Stimulated activated naive CD8-positive, alpha-beta T cell treated with anti-CD3 and anti-CD28 coated beads, Interleukin-15, amount 100 ng/mL, for 72 hours (primary cell): ENCODE data around the gene DSE.

Experiments
- ATAC-seq: fragments of 150-1000 bp; cut with Tn5 transposase; 2 replicates; pipeline ENCODE4 v1.10.0; 2021; ENCODE audit warnings: mild to moderate bottlenecking, moderate library complexity
- DNase-seq, 2 donors: peaks; one replicate each; pipeline ENCODE4 v3.0.0; 2021 to 2022
- H3K27ac Mint-ChIP-seq, 2 donors: one replicate each; pipeline ENCODE4 v1.8.0; 2022; ENCODE audit warnings: mild to moderate bottlenecking in 2 of 2, mixed read lengths in 2 of 2, moderate library complexity in 2 of 2
- H3K27me3 Mint-ChIP-seq: one replicate; pipeline ENCODE4 v1.8.0; 2022; ENCODE audit warnings: mixed read lengths
- H3K4me1 Mint-ChIP-seq: one replicate; pipeline ENCODE4 v1.8.0; 2022; ENCODE audit warnings: mild to moderate bottlenecking, mixed read lengths
- H3K4me3 Mint-ChIP-seq, 2 donors: one replicate each; pipeline ENCODE4 v1.8.0; 2022; ENCODE audit warnings: mild to moderate bottlenecking in 2 of 2, mixed read lengths in 2 of 2, moderate library complexity in 1 of 2
- H3K9me3 Mint-ChIP-seq, 2 donors: one replicate each; pipeline ENCODE4 v1.8.0; 2022; ENCODE audit warnings: mixed read lengths in 2 of 2

Gene DSE

GRCh38 chr6:116392132-116393013 lies 21.6 kb downstream of the DSE start:
- DNase-seq, result no peak
- Mint-ChIP-seq H3K4me3 (no peak overlapping the region), H3K9me3 (no peaks in the 10 kb centered on the region), H3K27me3 (no peaks in the 10 kb centered on the region), H3K4me1 (peaks cover 16% of the 10 kb centered on the region), H3K27ac (no peak overlapping the region)
- ATAC-seq, result peak; percentile 39

- no peak for ATAC-seq
- H3K4me3 Mint-ChIP-seq, result no peak overlapping the region
- H3K27me3 Mint-ChIP-seq, result no peaks in the 10 kb centered on the region
- peaks cover 11% of the 10 kb centered on the region for H3K4me1 Mint-ChIP-seq
- H3K27ac Mint-ChIP-seq, result no peak overlapping the region
- no peak for DNase-seq
- no peaks in the 10 kb centered on the region for H3K9me3 Mint-ChIP-seq
Measured at GRCh38 chr6:116393430-116393829, 22.7 kb downstream of the DSE start.

GRCh38 chr6:116395647-116396046 lies 24.9 kb downstream of the DSE start:
- H3K27me3 Mint-ChIP-seq, result no peaks in the 10 kb centered on the region
- DNase-seq (no peak), ATAC-seq (no peak)
- H3K4me1 Mint-ChIP-seq, result peaks cover 11% of the 10 kb centered on the region
- H3K4me3 Mint-ChIP-seq, result no peak overlapping the region
- H3K27ac Mint-ChIP-seq, result no peak overlapping the region
- H3K9me3 Mint-ChIP-seq, result no peaks in the 10 kb centered on the region

GRCh38 chr6:116396441-116396840 lies 25.7 kb downstream of the DSE start:
- H3K27me3 Mint-ChIP-seq, result no peaks in the 10 kb centered on the region
- ATAC-seq (no peak), DNase-seq (no peak)
- H3K4me3 Mint-ChIP-seq, result no peak overlapping the region
- H3K4me1 Mint-ChIP-seq, result peaks cover 11% of the 10 kb centered on the region
- H3K9me3 Mint-ChIP-seq, result no peaks in the 10 kb centered on the region
- H3K27ac Mint-ChIP-seq, result no peak overlapping the region

- Mint-ChIP-seq H3K4me1 (peaks cover under 1% of the 10 kb centered on the region), H3K27ac (no peak overlapping the region), H3K4me3 (no peak overlapping the region), H3K27me3 (no peaks in the 10 kb centered on the region), H3K9me3 (no peaks in the 10 kb centered on the region)
- DNase-seq (no peak), ATAC-seq (no peak)
Measured at GRCh38 chr6:116397914-116398313, 27.2 kb downstream of the DSE start.

GRCh38 chr6:116398316-116399010 lies 27.7 kb downstream of the DSE start:
- Mint-ChIP-seq H3K9me3 (no peaks in the 10 kb centered on the region), H3K4me1 (no peaks in the 10 kb centered on the region), H3K27ac (no peak overlapping the region), H3K4me3 (no peak overlapping the region), H3K27me3 (no peaks in the 10 kb centered on the region)
- no peak for ATAC-seq
- no peak for DNase-seq

- no peaks in the 10 kb centered on the region for H3K27me3 Mint-ChIP-seq
- DNase-seq (no peak), ATAC-seq (no peak)
- H3K9me3 Mint-ChIP-seq, result no peaks in the 10 kb centered on the region
- H3K4me3 Mint-ChIP-seq, result no peak overlapping the region
- no peak overlapping the region for H3K27ac Mint-ChIP-seq
- no peaks in the 10 kb centered on the region for H3K4me1 Mint-ChIP-seq
Measured at GRCh38 chr6:116399287-116399686, 28.5 kb downstream of the DSE start.

- no peak for DNase-seq
- Mint-ChIP-seq H3K4me1 (no peaks in the 10 kb centered on the region), H3K9me3 (no peaks in the 10 kb centered on the region), H3K4me3 (no peak overlapping the region), H3K27me3 (no peaks in the 10 kb centered on the region), H3K27ac (no peak overlapping the region)
- ATAC-seq, result no peak
Measured at GRCh38 chr6:116400328-116400727, 29.6 kb downstream of the DSE start.

- no peaks in the 10 kb centered on the region for H3K27me3 Mint-ChIP-seq
- no peaks in the 10 kb centered on the region for H3K4me1 Mint-ChIP-seq
- H3K9me3 Mint-ChIP-seq, result no peaks in the 10 kb centered on the region
- ATAC-seq, result no peak
- no peak overlapping the region for H3K4me3 Mint-ChIP-seq
- DNase-seq, result no peak
- no peak overlapping the region for H3K27ac Mint-ChIP-seq
Measured at GRCh38 chr6:116402108-116402937, 31.6 kb downstream of the DSE start.

- no peak overlapping the region for H3K27ac Mint-ChIP-seq
Measured at GRCh38 chr6:116403205-116403604, 32.5 kb downstream of the DSE start.

GRCh38 chr6:116404696-116405095 lies 33.9 kb downstream of the DSE start:
- Mint-ChIP-seq H3K27me3 (no peaks in the 10 kb centered on the region), H3K9me3 (no peaks in the 10 kb centered on the region), H3K4me3 (no peak overlapping the region), H3K27ac (no peak overlapping the region), H3K4me1 (no peaks in the 10 kb centered on the region)
- ATAC-seq, result no peak
- no peak for DNase-seq

More at GRCh38 chr6:116403205-116403604, 32.5 kb downstream of the DSE start:
- H3K27me3 Mint-ChIP-seq, result no peaks in the 10 kb centered on the region
- ATAC-seq (no peak), DNase-seq (no peak)
- H3K4me1 Mint-ChIP-seq, result no peaks in the 10 kb centered on the region
- no peaks in the 10 kb centered on the region for H3K9me3 Mint-ChIP-seq
- H3K4me3 Mint-ChIP-seq, result no peak overlapping the region

- no peak for DNase-seq
- no peaks in the 10 kb centered on the region for H3K4me1 Mint-ChIP-seq
- no peak overlapping the region for H3K4me3 Mint-ChIP-seq
- H3K27me3 Mint-ChIP-seq, result no peaks in the 10 kb centered on the region
- H3K27ac Mint-ChIP-seq, result no peak overlapping the region
- ATAC-seq, result no peak
- no peaks in the 10 kb centered on the region for H3K9me3 Mint-ChIP-seq
Measured at GRCh38 chr6:116405138-116405537, 34.4 kb downstream of the DSE start.

GRCh38 chr6:116405652-116406356 lies 35.1 kb downstream of the DSE start:
- no peaks in the 10 kb centered on the region for H3K27me3 Mint-ChIP-seq
- DNase-seq, result no peak
- no peak overlapping the region for H3K4me3 Mint-ChIP-seq
- no peaks in the 10 kb centered on the region for H3K9me3 Mint-ChIP-seq
- no peak overlapping the region for H3K27ac Mint-ChIP-seq
- ATAC-seq, result no peak
- H3K4me1 Mint-ChIP-seq, result no peaks in the 10 kb centered on the region

GRCh38 chr6:116406678-116407345 lies 36.1 kb downstream of the DSE start:
- H3K9me3 Mint-ChIP-seq, result no peaks in the 10 kb centered on the region
- no peak for ATAC-seq
- H3K4me1 Mint-ChIP-seq, result no peaks in the 10 kb centered on the region
- no peak for DNase-seq
- H3K27ac Mint-ChIP-seq, result no peak overlapping the region
- H3K27me3 Mint-ChIP-seq, result no peaks in the 10 kb centered on the region
- no peak overlapping the region for H3K4me3 Mint-ChIP-seq

- no peak overlapping the region for H3K4me3 Mint-ChIP-seq
Measured at GRCh38 chr6:116408491-116408890, 37.7 kb downstream of the DSE start.

More at GRCh38 chr6:116408491-116408890, 37.7 kb downstream of the DSE start:
- DNase-seq (no peak), ATAC-seq (no peak)
- no peaks in the 10 kb centered on the region for H3K9me3 Mint-ChIP-seq
- H3K27ac Mint-ChIP-seq, result no peak overlapping the region
- H3K4me1 Mint-ChIP-seq, result no peaks in the 10 kb centered on the region
- H3K27me3 Mint-ChIP-seq, result no peaks in the 10 kb centered on the region
